ENCODE data around the gene RPS26. TPM values are rescaled to one million over a fixed set of nuclear protein-coding genes. Genes with fewer than 3 reads are reported as not detected.

Gene RPS26
- total and polyA plus RNA-seq, 9 of the 15 experiments (the other 6 are each of a cell fraction or from before 2014, with no cell fraction given): 70.2 to 1,589 (median 852) TPM

- TF ChIP-seq ZNF780A (CRISPR knock-in tag; IDR thresholded peaks at IDR 0.05) (no peak), TRIM25 (IDR thresholded peaks at IDR 0.05; ENCODE audit: borderline replicate concordance) (no peak), ELK3 (CRISPR knock-in tag; IDR thresholded peaks at IDR 0.05) (no peak), ZNF263 (CRISPR knock-in tag; IDR thresholded peaks at IDR 0.05; ENCODE audit: borderline replicate concordance) (peak; percentile 86), RBFOX2 (IDR thresholded peaks at IDR 0.05; ENCODE audit: low read depth, low read length) (no peak), GABPB2 (CRISPR knock-in tag; conservative IDR thresholded peaks at IDR 0.05) (no peak), KLF6 (CRISPR knock-in tag; IDR thresholded peaks at IDR 0.05; ENCODE audit: borderline replicate concordance) (no peak), POLR2AphosphoS5 (IDR thresholded peaks at IDR 0.05; ENCODE audit: control insufficient read depth, insufficient read depth, low read depth, low read length) (peak; percentile 35; the same call in 1 of the 2 replicates), VEZF1 (CRISPR knock-in tag; IDR thresholded peaks at IDR 0.05) (peak; percentile 98), E4F1 (CRISPR knock-in tag; IDR thresholded peaks at IDR 0.05; ENCODE audit: borderline replicate concordance) (no peak), ZNF134 (CRISPR knock-in tag; conservative IDR thresholded peaks at IDR 0.05) (no peak), ZEB2 (IDR thresholded peaks at IDR 0.05) (no peak), CEBPB (tag; IDR thresholded peaks at IDR 0.05) (no peak), THRA (IDR thresholded peaks at IDR 0.05) (no peak), HINFP (tag; conservative IDR thresholded peaks at IDR 0.05; ENCODE audit: low read depth) (no peak), ZNF589 (CRISPR knock-in tag; IDR thresholded peaks at IDR 0.05; ENCODE audit: low read depth) (0 out of 2 replicates have a peak, but pooled peaks have one; percentile 51)
Measured at GRCh38 chr12:56020423-56021184, 21.1 kb upstream of the RPS26 start, which contains the start of gene IKZF4 (continued).
